Heart left ventricle (tissue), 13 donors: ENCODE measurements around the gene FMOD.

Experiments used
- POLR2A ChIP-seq, 2 donors: fragments of 450-650 bp; IDR thresholded peaks; one replicate each; pipeline ENCODE4 v1.6.1; 2017; ENCODE audit warnings: antibody characterized with exemption in 2 of 2, mild to moderate bottlenecking in 2 of 2, moderate library complexity in 2 of 2
- TF ChIP-seq, protein P1 (sequence below), 12 donors: fragments of 200-600 bp; sonication (generic) in 4 of 12; IDR thresholded peaks; one replicate each; pipeline versions ENCODE4 v1.5.0 to v1.8.0; 2018 to 2022; ENCODE audit warnings: antibody characterized with exemption in 12 of 12, mild to moderate bottlenecking in 5 of 12
- donor health status: ischemic (EF 13 %, LVEDD 7.1; RV severe dilation, severe dysfunction).
- donor health status: DM: no; HTN: yes; CAD: no.
- donor health status: DM: no; HTN: no; CAD: no.
- donor health status: ischemic (EF 25% LVEDD 6.9; RV normal size, moderate dysfunction).
- donor health status: ischemic (EF 25% LVEDD 5.7; RV mildly dilated, moderate dysfunction).
- donor health status: ischemic (EF 35%, LVEDD 5.7; RV mildly dilated, moderate dysfunction).
- donor health status: nonischemic (EF 11% LVEDD 7.7; RV severe dilation, severe dysfunction).
- donor health status: DM: yes; HTN: yes; CAD: no.
- donor health status: PGD.
- donor health status: ischemic (EF 29% LVEDD 5.4; RV normal size, mild dysfunction).
- donor health status: nonischemic (EF 23%, LVEDD 6.1; RV moderate dilation, normal function).

DNA sequence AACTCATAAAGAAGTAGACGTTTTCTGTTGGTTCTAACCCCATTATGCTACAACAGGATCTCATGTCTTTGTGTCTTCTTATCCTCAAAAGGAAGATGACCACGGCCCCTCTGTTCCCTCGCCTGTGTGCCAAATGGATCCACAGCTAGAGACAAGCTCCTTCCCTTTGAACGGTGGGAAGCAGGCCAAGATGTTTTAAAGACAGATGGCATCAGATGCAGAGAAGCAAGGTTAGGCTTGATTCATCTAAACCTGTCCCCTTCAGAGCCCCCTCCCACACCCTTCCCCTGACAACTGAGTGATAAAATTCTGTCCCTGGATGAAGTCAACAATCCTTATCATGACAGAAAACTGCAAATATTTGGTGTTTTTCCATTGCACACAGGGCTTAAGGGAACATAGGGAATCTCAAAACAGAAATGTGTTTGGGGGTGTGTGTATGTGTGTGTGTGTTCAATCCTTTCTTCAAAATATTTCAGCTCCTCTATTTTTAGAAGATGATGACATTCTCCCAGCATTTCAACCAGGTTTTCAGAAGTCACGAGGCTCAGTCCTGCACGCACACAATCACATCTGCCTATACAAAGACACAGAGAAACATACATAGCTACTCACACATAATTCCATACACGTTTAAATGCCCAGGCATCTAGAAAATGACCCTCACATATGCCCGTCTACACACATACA lies 27.8 kb upstream of the FMOD start:
- TF ChIP-seq, protein P1, sequence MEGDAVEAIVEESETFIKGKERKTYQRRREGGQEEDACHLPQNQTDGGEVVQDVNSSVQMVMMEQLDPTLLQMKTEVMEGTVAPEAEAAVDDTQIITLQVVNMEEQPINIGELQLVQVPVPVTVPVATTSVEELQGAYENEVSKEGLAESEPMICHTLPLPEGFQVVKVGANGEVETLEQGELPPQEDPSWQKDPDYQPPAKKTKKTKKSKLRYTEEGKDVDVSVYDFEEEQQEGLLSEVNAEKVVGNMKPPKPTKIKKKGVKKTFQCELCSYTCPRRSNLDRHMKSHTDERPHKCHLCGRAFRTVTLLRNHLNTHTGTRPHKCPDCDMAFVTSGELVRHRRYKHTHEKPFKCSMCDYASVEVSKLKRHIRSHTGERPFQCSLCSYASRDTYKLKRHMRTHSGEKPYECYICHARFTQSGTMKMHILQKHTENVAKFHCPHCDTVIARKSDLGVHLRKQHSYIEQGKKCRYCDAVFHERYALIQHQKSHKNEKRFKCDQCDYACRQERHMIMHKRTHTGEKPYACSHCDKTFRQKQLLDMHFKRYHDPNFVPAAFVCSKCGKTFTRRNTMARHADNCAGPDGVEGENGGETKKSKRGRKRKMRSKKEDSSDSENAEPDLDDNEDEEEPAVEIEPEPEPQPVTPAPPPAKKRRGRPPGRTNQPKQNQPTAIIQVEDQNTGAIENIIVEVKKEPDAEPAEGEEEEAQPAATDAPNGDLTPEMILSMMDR (IDR thresholded peaks at IDR 0.05), result no peak
- TF ChIP-seq POLR2A (IDR thresholded peaks at IDR 0.05), result no peak
